ENCODE results near the gene DNAJB6.

DNAJB6 gene

DNA sequence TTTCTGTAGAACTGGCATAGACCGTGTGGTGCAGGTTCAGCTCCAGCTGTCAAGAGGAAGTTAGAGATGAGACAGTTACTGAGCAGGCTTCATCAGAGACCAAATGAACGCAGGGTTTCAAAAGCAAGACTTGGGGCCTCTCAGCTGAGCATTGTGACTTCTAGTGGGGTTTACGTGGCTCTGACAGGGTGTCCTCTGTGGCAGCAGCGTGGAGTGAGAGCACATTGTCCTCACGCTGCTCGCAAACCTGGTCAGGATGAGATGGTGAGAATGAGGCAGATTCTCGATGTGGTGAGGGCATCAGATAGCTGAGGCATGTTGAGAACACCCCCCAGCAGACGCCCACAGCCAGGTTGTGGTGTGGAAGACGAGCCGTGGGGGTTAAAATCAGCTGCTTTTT, 126.0 kb downstream of the DNAJB6 start:
- in situ Hi-C loops (cut with MboI; ENCODE audit: low sequenced_read_pairs) = no loop called here

DNA sequence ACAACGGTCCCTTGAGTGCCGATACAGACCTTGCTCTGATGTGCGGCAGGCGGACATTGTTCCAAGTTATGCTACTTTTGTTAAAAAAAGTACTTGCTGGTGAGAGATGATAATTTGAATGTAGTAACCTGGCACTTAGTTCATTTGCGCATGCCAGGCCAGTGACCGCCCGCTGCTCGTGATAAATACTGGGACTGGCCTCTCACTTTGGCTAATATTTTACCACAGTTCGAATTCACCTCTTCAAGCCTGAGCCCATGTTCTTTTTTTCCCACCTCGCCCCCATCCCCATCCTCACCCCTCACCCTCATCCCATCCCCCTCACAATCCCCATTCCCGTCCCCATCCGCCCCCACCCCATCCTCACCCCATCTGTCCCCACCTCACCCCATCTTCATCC, 126.4 kb downstream of the DNAJB6 start:
- in situ Hi-C loops (cut with MboI; ENCODE audit: low sequenced_read_pairs) = no loop called here

- in situ Hi-C loops (cut with MboI; ENCODE audit: low sequenced_read_pairs) = no loop called here
Observed at GRCh38 chr7:157464111-157464970, 127.5 kb downstream of the DNAJB6 start.

- in situ Hi-C loops (cut with MboI; ENCODE audit: low sequenced_read_pairs) = no loop called here
Observed at GRCh38 chr7:157464971-157465886, 128.4 kb downstream of the DNAJB6 start.

- in situ Hi-C loops (cut with MboI; ENCODE audit: low sequenced_read_pairs) = no loop called here
Observed at GRCh38 chr7:157465891-157466866, 129.4 kb downstream of the DNAJB6 start.

GRCh38 chr7:157466867-157467261, 130.1 kb downstream of the DNAJB6 start:
- in situ Hi-C loops (cut with MboI; ENCODE audit: low sequenced_read_pairs) = no loop called here

All from HL-60/S4 treated with retinoic acid at 250 ng/mL for 4 days and 3 days (cell line).